OCI-LY1 (cell line): ENCODE results near the gene GATAD2A.

Experiments used
- H2AFZ ChIP-seq: fragments of 200-600 bp; sonication (generic), shearing (Covaris generic); 2 replicates; pipeline ENCODE4 v1.6.0; 2014; ENCODE audit warnings: antibody characterized with exemption, mild to moderate bottlenecking, low read length
- H3F3A ChIP-seq: fragments of 200-600 bp; sonication (generic), shearing (Covaris generic); 2 replicates; pipeline ENCODE4 v1.6.0; 2014; ENCODE audit warnings: mild to moderate bottlenecking, antibody characterized with exemption, low read length, moderate library complexity; ENCODE audit not compliant: insufficient read depth
- H3K27ac ChIP-seq: fragments of 200-600 bp; sonication (generic); 2 replicates; pipeline ENCODE4 v1.5.1; 2014; ENCODE audit warnings: low read length, mixed run types, mild to moderate bottlenecking, low read depth; ENCODE audit not compliant: poor library complexity, severe bottlenecking
- H3K27me3 ChIP-seq: fragments of 200-600 bp; sonication (generic); 2 replicates; pipeline ENCODE4 v1.6.0; 2014; ENCODE audit warnings: antibody characterized with exemption, mild to moderate bottlenecking, low read length, moderate library complexity; ENCODE audit not compliant: insufficient read depth
- H3K36me3 ChIP-seq: fragments of 200-600 bp; sonication (generic); 2 replicates; pipeline ENCODE4 v1.6.1; 2014; ENCODE audit warnings: mild to moderate bottlenecking, antibody characterized with exemption, low read length, moderate library complexity, mixed read lengths; ENCODE audit not compliant: insufficient read depth
- H3K4me1 ChIP-seq: fragments of 200-600 bp; sonication (generic); 2 replicates; pipeline ENCODE4 v1.5.1; 2014; ENCODE audit warnings: mild to moderate bottlenecking, low read length, moderate library complexity; ENCODE audit not compliant: insufficient read depth, severe bottlenecking
- H3K4me2 ChIP-seq: fragments of 200-600 bp; sonication (generic), shearing (Covaris generic); 2 replicates; pipeline ENCODE4 v1.6.1; 2014; ENCODE audit warnings: low read length
- H3K4me3 ChIP-seq: fragments of 200-600 bp; sonication (generic); 2 replicates; pipeline ENCODE4 v1.5.1; 2014; ENCODE audit warnings: low read length, low read depth, mild to moderate bottlenecking, mixed read lengths; ENCODE audit not compliant: poor library complexity, severe bottlenecking
- H3K79me2 ChIP-seq: fragments of 200-600 bp; shearing (Covaris generic); 2 replicates; pipeline ENCODE4 v1.6.1; 2016; ENCODE audit warnings: mixed run types, low read length, mixed read lengths; ENCODE audit not compliant: insufficient read depth
- H3K9ac ChIP-seq: fragments of 200-600 bp; sonication (generic), shearing (Covaris generic); 2 replicates; pipeline ENCODE4 v1.6.1; 2014; ENCODE audit warnings: mild to moderate bottlenecking, low read length, mixed read lengths
- H3K9me2 ChIP-seq: fragments of 200-600 bp; sonication (generic), shearing (Covaris generic); 2 replicates; pipeline ENCODE4 v1.6.1; 2014; ENCODE audit warnings: low read depth, mild to moderate bottlenecking, low read length, mixed read lengths
- H3K9me3 ChIP-seq: fragments of 200-600 bp; shearing (Covaris generic); 2 replicates; pipeline ENCODE4 v1.6.1; 2014; ENCODE audit warnings: low read length, mixed read lengths
- H4K20me1 ChIP-seq: fragments of 200-600 bp; sonication (generic), shearing (Covaris generic); 2 replicates; pipeline ENCODE4 v1.6.0; 2016; ENCODE audit warnings: mild to moderate bottlenecking, low read length; ENCODE audit not compliant: insufficient read depth
- CTCF ChIP-seq: fragments of 200-600 bp; sonication (generic), shearing (Covaris generic); IDR thresholded peaks from 2 replicates; pipeline ENCODE4 v1.5.1; 2017; ENCODE audit warnings: mild to moderate bottlenecking, antibody characterized with exemption, low read length, moderate library complexity, mixed read lengths
- EZH2 ChIP-seq: fragments of 200-600 bp; sonication (generic), shearing (Covaris generic); IDR thresholded peaks from 2 replicates; pipeline ENCODE4 v1.8.0; 2017; ENCODE audit warnings: borderline replicate concordance, mixed run types, mild to moderate bottlenecking, antibody characterized with exemption, low read length, moderate library complexity, mixed read lengths

GATAD2A gene

GRCh38 chr19:19445911-19446361 is 40.5 kb downstream of the GATAD2A start:
- Histone ChIP-seq H3K36me3 (peaks cover 16% of the 10 kb centered on the region; the same call in 1 of the 2 replicates), H3K4me2 (peak overlapping the region; percentile 56), H4K20me1 (no peaks in the 10 kb centered on the region), H3K79me2 (peaks cover 86% of the 10 kb centered on the region), H3K27ac (peak overlapping the region; percentile 77), H3K27me3 (no peaks in the 10 kb centered on the region), H3F3A (no peaks in the 10 kb centered on the region; the same call in 1 of the 2 replicates), H3K9me3 (no peaks in the 10 kb centered on the region), H3K4me1 (peaks cover 70% of the 10 kb centered on the region), H3K9me2 (no peaks in the 10 kb centered on the region), H2AFZ (no peak overlapping the region), H3K4me3 (peak overlapping the region; percentile 15), H3K9ac (peak overlapping the region; percentile 21; the same call in 1 of the 2 replicates)
- no peak for TF ChIP-seq CTCF
- no peak for TF ChIP-seq EZH2

- Histone ChIP-seq H3K27ac (peak overlapping the region; percentile 77), H3K4me2 (peak overlapping the region; percentile 56; the same call in 1 of the 2 replicates), H3K79me2 (peaks cover 91% of the 10 kb centered on the region), H3K27me3 (no peaks in the 10 kb centered on the region), H4K20me1 (no peaks in the 10 kb centered on the region), H3K9me2 (no peaks in the 10 kb centered on the region), H3K4me1 (peaks cover 79% of the 10 kb centered on the region), H3F3A (no peaks in the 10 kb centered on the region; the same call in 1 of the 2 replicates), H3K9me3 (no peaks in the 10 kb centered on the region), H2AFZ (no peak overlapping the region), H3K9ac (no peak overlapping the region; the same call in 1 of the 2 replicates), H3K36me3 (peaks cover 16% of the 10 kb centered on the region; the same call in 1 of the 2 replicates), H3K4me3 (no peak overlapping the region)
- no peak for TF ChIP-seq CTCF
- no peak for TF ChIP-seq EZH2
These were observed 41.4 kb downstream of the GATAD2A start for GRCh38 chr19:19446655-19447437.

- H3F3A ChIP-seq = no peaks in the 10 kb centered on the region; the same call in 1 of the 2 replicates
- H3K9ac ChIP-seq = no peak overlapping the region
- no peaks in the 10 kb centered on the region for H3K27me3 ChIP-seq
- H3K36me3 ChIP-seq = peaks cover 16% of the 10 kb centered on the region; the same call in 1 of the 2 replicates
- TF ChIP-seq CTCF (no peak), EZH2 (no peak)
- no peaks in the 10 kb centered on the region for H4K20me1 ChIP-seq
- peak overlapping the region; percentile 77 for H3K27ac ChIP-seq
- peaks cover 88% of the 10 kb centered on the region for H3K4me1 ChIP-seq
- no peak overlapping the region for H2AFZ ChIP-seq
- no peaks in the 10 kb centered on the region for H3K9me2 ChIP-seq
- no peaks in the 10 kb centered on the region for H3K9me3 ChIP-seq
- H3K79me2 ChIP-seq = peaks cover 97% of the 10 kb centered on the region
- H3K4me3 ChIP-seq = no peak overlapping the region
- no peak overlapping the region for H3K4me2 ChIP-seq
These were observed 42.2 kb downstream of the GATAD2A start for GRCh38 chr19:19447536-19448237.
